Loucy (cell line): ENCODE data around the gene OGFOD2.

Experiments used
- EZH2phosphoT487 ChIP-seq: fragments of 200-600 bp; IDR thresholded peaks from 2 replicates; pipeline ENCODE4 v1.6.1; 2018; ENCODE audit warnings: antibody characterized with exemption, mild to moderate bottlenecking, moderate library complexity, borderline replicate concordance
- TF ChIP-seq, protein P1 (sequence below): fragments of 200-600 bp; sonication (generic); conservative IDR thresholded peaks from 2 replicates; pipeline ENCODE4 v1.5.1; 2014; ENCODE audit warnings: mild to moderate bottlenecking, antibody characterized with exemption, low read length

DNA sequence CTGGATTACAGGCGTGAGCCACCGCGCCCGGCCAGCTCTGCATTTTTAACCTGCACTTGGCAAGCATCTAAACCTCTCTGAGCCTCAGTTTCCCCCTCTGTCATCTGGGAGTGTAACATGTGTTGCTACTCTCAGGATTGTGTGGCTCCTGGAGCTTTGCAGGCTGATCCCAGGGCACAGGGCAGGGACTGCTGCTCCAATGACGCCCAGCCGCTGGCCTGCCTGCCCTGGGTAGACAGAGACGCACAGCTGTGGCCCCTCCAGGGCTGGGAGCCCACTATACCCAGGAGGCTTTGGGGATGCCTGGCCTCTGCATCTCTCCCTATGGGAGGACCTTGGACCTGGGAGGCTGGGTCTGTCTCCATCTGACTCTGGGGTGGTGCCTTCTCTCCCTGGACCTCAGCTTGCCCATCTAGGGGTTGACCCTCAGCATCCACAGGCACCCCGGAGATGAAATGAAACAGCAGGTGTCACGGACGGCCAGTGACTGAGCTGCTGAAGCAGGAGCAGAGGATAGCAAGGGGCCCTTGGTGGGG lies 19.2 kb downstream of the OGFOD2 start:
- TF ChIP-seq, protein P1, sequence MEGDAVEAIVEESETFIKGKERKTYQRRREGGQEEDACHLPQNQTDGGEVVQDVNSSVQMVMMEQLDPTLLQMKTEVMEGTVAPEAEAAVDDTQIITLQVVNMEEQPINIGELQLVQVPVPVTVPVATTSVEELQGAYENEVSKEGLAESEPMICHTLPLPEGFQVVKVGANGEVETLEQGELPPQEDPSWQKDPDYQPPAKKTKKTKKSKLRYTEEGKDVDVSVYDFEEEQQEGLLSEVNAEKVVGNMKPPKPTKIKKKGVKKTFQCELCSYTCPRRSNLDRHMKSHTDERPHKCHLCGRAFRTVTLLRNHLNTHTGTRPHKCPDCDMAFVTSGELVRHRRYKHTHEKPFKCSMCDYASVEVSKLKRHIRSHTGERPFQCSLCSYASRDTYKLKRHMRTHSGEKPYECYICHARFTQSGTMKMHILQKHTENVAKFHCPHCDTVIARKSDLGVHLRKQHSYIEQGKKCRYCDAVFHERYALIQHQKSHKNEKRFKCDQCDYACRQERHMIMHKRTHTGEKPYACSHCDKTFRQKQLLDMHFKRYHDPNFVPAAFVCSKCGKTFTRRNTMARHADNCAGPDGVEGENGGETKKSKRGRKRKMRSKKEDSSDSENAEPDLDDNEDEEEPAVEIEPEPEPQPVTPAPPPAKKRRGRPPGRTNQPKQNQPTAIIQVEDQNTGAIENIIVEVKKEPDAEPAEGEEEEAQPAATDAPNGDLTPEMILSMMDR = no peak
- no peak for TF ChIP-seq EZH2phosphoT487
